22Rv1 (cell line): ENCODE results near the gene GATAD2A.

ENCODE experiments used
- H3K27ac ChIP-seq: fragments of 450-650 bp; 2 replicates; pipeline ENCODE4 v1.5.1; 2017
- ZFX ChIP-seq: fragments of 450-650 bp; IDR thresholded peaks from 2 replicates; pipeline ENCODE4 v1.6.1; 2017; ENCODE audit warnings: antibody characterized with exemption, borderline replicate concordance
- TF ChIP-seq, protein P1 (sequence below): fragments of 450-650 bp; IDR thresholded peaks from 2 replicates; pipeline ENCODE4 v1.5.1; 2017; ENCODE audit warnings: mild to moderate bottlenecking

Gene GATAD2A

DNA sequence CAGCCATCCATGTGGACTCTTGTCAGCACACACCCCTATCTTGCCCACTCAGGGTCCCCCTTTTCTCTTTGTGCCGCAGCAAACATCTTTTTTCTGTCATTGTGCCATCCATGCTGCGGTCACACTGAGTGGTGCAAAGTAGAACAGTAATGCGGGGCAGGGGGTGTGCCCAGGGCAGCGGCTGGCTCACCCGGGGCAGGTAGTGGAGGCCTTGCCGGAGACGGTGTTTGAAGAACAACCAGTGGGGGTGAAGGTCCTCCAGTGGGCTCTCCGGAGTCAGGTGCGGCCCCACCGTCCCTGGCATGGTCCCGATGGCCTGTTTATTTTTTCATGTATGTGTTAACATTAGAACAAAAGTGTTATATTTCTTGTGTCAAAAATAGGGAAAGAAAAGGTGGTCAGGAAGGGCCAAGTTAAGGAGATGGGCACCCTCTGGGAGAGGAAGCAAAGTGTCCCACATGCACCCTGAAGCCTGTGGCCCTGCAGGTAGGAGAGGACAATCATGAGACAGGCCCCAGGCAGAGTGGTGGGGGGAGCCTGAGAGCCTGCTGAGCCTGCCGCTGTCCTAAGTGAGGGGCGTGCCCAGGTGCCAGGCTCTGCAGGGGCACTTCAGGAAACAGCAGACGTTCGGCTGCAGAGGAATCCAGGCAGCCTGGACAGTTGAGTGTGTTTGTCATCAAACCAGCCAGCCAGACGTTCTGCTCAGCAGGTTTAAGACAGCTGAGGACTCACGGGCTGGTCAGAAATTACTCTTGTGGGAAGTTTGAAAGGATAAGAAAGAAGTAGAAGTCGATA is 97.5 kb downstream of the GATAD2A start:
- no peak overlapping the region for H3K27ac ChIP-seq
- no peak for TF ChIP-seq ZFX
- TF ChIP-seq, protein P1, sequence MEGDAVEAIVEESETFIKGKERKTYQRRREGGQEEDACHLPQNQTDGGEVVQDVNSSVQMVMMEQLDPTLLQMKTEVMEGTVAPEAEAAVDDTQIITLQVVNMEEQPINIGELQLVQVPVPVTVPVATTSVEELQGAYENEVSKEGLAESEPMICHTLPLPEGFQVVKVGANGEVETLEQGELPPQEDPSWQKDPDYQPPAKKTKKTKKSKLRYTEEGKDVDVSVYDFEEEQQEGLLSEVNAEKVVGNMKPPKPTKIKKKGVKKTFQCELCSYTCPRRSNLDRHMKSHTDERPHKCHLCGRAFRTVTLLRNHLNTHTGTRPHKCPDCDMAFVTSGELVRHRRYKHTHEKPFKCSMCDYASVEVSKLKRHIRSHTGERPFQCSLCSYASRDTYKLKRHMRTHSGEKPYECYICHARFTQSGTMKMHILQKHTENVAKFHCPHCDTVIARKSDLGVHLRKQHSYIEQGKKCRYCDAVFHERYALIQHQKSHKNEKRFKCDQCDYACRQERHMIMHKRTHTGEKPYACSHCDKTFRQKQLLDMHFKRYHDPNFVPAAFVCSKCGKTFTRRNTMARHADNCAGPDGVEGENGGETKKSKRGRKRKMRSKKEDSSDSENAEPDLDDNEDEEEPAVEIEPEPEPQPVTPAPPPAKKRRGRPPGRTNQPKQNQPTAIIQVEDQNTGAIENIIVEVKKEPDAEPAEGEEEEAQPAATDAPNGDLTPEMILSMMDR, result no peak

DNA sequence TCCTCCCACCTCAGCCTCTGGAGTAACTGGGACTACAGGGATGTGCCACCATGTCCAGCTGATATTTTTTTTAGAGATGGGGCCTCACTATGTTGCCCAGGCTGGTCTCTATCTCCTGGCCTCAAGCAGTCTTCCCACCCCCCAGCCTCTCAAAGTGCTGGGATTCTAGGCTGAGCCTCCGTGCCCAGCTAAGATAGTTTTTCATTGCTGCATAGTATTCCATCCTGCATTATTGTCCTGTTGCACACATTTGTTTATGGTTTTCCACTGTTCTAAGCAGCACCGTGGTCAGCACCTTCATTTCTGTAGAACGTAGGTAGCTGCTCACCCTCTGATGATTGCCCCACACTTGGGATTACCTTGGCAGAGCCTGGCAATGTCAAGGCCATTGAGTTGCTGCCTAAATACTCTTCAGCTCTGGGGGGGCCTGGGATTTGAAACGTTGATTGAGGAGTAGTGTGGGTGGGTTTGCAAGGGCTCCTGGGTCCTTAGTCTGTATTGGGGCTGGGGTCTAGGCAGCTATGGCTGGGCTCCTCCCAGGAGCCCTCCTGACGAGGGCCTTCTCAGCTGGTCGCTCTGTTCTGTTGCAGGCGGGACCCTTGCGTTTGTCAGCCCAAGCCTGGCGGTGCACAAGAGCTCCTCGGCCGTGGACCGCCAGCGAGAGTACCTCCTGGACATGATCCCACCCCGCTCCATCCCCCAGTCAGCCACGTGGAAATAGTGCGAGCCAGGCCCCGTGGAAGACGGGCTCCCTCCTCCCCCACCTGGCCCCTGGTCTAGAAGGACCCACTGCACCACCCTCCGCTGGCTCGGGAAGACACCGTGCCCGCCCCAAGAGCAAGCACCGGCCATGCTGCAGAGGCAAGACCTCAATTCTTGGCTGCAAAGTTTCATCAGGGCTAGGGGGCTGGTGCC is 99.5 kb downstream of the GATAD2A start:
- H3K27ac ChIP-seq, result no peak overlapping the region
- no peak for TF ChIP-seq ZFX
- TF ChIP-seq, protein P1, result no peak

DNA sequence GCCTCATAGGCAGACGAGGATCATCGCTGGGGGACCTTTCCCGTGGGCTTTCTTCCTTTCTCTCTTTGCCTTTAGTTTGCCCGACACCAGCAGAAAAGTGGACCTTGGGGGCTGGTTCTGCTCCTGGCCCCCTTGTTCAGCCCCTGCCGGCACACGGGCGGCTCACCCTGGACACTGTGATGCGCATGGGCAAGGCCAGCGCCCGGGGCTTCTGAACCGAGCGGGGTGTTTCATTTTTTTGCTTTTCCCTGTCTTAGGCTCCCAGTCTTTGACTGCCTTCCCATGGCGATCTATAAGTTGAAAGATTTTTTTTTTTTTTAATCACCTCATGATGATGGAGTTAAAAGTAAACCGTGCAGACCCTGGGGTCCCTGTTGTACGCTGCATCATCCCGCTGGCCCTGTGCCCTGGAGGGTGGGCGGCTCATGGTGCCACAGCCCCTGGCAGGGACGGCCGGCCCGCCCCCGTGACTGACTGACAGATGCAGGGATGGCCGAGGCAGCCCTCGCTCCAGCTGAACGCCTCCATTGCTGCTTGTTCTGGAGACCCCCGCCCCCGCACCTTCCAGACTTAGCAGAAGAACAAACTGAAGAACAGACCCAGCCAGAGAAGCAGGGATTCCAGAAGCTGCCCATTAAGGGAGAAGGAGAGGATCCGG is 100.3 kb downstream of the GATAD2A start:
- no peak overlapping the region for H3K27ac ChIP-seq
- TF ChIP-seq ZFX, result no peak
- TF ChIP-seq, protein P1, result no peak

DNA sequence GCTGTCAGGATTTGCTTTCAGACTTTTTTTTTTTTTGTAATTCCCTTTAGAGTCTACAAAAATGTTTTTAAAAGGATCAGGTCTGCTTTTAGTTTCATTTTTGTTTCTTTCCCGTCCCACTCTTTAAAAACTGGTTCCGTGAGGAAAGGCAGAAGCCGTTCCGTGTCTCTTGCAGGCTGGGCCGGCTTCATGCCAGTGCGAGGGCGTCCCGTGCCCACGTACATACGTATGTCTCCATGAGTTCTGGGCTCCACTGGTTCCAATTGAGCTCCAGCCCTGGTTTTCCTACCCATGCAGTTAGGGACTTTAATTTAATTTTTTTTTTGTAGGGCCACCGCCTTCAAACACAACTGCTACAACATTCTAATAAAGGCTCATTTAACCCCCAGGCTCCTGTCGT is 101.1 kb downstream of the GATAD2A start:
- no peak overlapping the region for H3K27ac ChIP-seq
- no peak for TF ChIP-seq ZFX
- TF ChIP-seq, protein P1, result no peak

DNA sequence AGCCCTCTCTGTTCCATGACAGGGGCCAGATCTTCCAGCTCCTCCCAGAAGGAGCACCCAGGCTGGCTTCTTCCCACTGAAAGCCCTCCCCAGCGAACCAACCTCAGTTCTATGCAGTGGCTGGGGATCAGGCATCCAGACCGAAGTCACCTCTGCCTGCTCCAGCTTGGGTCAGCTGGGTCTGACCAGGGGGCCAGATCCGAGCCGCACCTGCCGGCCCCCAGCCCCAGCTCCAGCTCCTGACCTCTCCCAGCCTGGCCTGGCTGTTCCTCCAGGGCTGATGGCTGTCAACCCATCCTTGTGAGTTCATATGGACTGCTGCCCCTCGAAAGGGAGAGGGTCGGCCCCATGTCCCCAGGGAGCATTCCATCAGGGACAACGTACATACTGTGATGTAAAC is 101.9 kb downstream of the GATAD2A start:
- H3K27ac ChIP-seq, result no peak overlapping the region
- TF ChIP-seq ZFX, result no peak
- TF ChIP-seq, protein P1, result no peak

DNA sequence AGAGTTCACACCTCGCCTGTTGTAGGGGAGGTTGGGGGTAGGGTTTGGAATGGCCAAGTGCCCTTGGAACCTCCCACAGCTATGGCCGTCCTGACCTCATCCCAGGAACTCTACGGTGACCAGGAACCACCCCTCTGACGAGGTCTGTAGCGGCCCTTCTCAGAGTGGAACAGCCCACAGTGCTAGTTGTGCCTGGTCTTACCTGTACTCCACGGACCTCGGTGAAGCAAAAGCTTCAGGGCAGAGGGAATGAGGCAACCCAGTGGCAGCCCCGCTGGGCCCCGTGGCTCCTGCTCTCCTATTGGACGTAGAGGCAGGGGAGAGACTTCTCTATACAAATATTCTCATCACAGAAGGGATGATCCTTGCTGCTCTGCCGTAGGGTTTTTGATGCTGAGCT is 102.7 kb downstream of the GATAD2A start:
- TF ChIP-seq, protein P1, result no peak
- TF ChIP-seq ZFX, result no peak
- no peak overlapping the region for H3K27ac ChIP-seq
